CD4-positive, CD25-positive, alpha-beta regulatory T cell (primary cell): ENCODE results near the gene CIC. TPM values are rescaled to one million over a fixed set of nuclear protein-coding genes. Genes with fewer than 3 reads are reported as not detected.
A peak's percentile ranks its signal among the peaks of the same experiment; 100 is the strongest.

Experiments used
- ATAC-seq, 2 donors: fragments of 150-1000 bp; cut with Tn5 transposase; one replicate each; pipeline ENCODE4 v1.10.0; 2021; ENCODE audit warnings: low read depth in 2 of 2, moderate number of reproducible peaks in 2 of 2, moderate library complexity in 1 of 2
- DNase-seq, 3 donors: peaks; one replicate each; pipeline versions ENCODE4 v3.0.0 to v3.0.0-alpha.2; 2012 to 2022; ENCODE audit warnings: mixed read lengths in 1 of 3
- H3K27ac ChIP-seq: one replicate; pipeline ENCODE4 v1.7.0; 2013; ENCODE audit warnings: mild to moderate bottlenecking, low read length; ENCODE audit not compliant: insufficient read depth, poor library complexity, severe bottlenecking
- H3K27me3 ChIP-seq: one replicate; pipeline ENCODE4 v1.7.0; 2013; ENCODE audit warnings: low read length; ENCODE audit not compliant: control insufficient read depth, insufficient read depth
- H3K36me3 ChIP-seq: one replicate; pipeline ENCODE4 v1.7.0; 2013; ENCODE audit warnings: mild to moderate bottlenecking, low read length, moderate library complexity; ENCODE audit not compliant: control insufficient read depth, insufficient read depth
- H3K4me1 ChIP-seq: 2 replicates; pipeline ENCODE4 v1.7.0; 2013; ENCODE audit warnings: mild to moderate bottlenecking, low read length; ENCODE audit not compliant: insufficient read depth, control insufficient read depth, poor library complexity, severe bottlenecking
- H3K4me3 ChIP-seq: one replicate; pipeline ENCODE4 v1.7.0; 2013; ENCODE audit warnings: low read depth, mild to moderate bottlenecking, low read length, moderate library complexity
- H3K9me3 ChIP-seq, 2 experiments: 1 replicate in 1 of 2; 2 replicates in 1 of 2; pipeline ENCODE4 v1.7.0; 2013; ENCODE audit warnings: low read length in 2 of 2, mild to moderate bottlenecking in 1 of 2, moderate library complexity in 1 of 2; ENCODE audit not compliant: control insufficient read depth in 2 of 2
- H3K27ac Mint-ChIP-seq, 3 donors: one replicate each; pipeline ENCODE4 v1.8.0; 2020 to 2022; ENCODE audit warnings: mild to moderate bottlenecking in 3 of 3, mixed read lengths in 3 of 3, moderate library complexity in 2 of 3
- H3K27me3 Mint-ChIP-seq: one replicate; pipeline ENCODE4 v1.8.0; 2022; ENCODE audit warnings: mild to moderate bottlenecking, mixed read lengths
- H3K36me3 Mint-ChIP-seq: one replicate; pipeline ENCODE4 v1.8.0; 2020; ENCODE audit warnings: mixed read lengths
- H3K4me1 Mint-ChIP-seq, 4 donors: one replicate each; pipeline ENCODE4 v1.8.0; 2020 to 2022; ENCODE audit warnings: mixed read lengths in 4 of 4, mild to moderate bottlenecking in 1 of 4
- H3K4me3 Mint-ChIP-seq, 4 donors: one replicate each; pipeline ENCODE4 v1.8.0; 2020 to 2022; ENCODE audit warnings: mild to moderate bottlenecking in 4 of 4, mixed read lengths in 4 of 4, moderate library complexity in 3 of 4
- H3K9me3 Mint-ChIP-seq, 7 donors: one replicate each; pipeline ENCODE4 v1.8.0; 2020 to 2022; ENCODE audit warnings: mixed read lengths in 7 of 7, mild to moderate bottlenecking in 3 of 7, moderate library complexity in 2 of 7
- polyA plus RNA-seq, 4 donors: library from polyadenylated mRNA; unstranded; fragments of 300-500 nt; fragmentation: Illumina TruSeq; gene quantifications; one replicate each; pipeline ENCODE4 v1.2.3, GENCODE V29; 2021
- total RNA-seq: library from RNA; stranded (reverse); gene quantifications from one replicate; pipeline ENCODE4 v1.2.3, GENCODE V29; 2022

CIC gene
- total and polyA plus RNA-seq, 5 donors from 2014 or later = 0.41 to 124 (median 0.80) TPM

DNA sequence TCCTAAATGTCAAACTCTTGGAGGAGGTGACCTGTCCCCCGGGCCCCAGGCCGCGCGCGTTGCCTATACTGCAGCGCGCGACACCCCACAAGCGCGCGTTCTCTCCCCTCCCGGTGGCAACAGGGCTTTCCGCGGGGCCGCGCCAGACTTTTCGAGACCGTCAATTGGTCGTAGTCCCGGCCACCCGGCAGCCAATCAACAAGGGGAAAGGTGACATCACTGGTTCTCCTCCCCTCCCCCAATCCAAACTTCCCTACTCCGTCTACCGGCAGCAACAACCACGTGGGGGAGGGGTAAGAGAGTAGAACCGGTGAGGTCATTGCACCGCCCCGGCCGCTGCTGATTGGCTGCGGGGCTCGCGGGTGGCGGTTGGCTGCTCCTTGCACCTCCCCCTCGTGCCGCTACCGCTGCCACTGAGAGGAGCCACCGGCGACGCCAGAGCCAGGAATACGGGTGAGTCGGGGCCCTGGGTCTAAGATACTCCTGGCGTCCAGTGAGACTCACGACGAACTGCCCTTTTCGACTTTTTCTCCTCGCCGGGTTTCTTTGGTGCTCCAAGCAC is 829 bp upstream of the CIC start:
- Histone ChIP-seq H3K4me3 (peak overlapping the region; percentile 88), H3K27me3 (no peaks in the 10 kb centered on the region), H3K27ac (peak overlapping the region; percentile 99), H3K36me3 (no peaks in the 10 kb centered on the region), H3K4me1 (peaks cover 30% of the 10 kb centered on the region), H3K9me3 (no peaks in the 10 kb centered on the region)
- Mint-ChIP-seq H3K27ac (no peak overlapping the region), H3K27me3 (no peaks in the 10 kb centered on the region), H3K4me1 (peaks cover 0 to 24% (median 16%) of the 10 kb centered on the region in 4 donors), H3K36me3 (no peaks in the 10 kb centered on the region), H3K4me3 (no peak overlapping the region), H3K9me3 (no peaks in the 10 kb centered on the region)
- peak; percentile 99 to 100 (median 100) for DNase-seq
- peak; percentile 59 to 61 for ATAC-seq

DNA sequence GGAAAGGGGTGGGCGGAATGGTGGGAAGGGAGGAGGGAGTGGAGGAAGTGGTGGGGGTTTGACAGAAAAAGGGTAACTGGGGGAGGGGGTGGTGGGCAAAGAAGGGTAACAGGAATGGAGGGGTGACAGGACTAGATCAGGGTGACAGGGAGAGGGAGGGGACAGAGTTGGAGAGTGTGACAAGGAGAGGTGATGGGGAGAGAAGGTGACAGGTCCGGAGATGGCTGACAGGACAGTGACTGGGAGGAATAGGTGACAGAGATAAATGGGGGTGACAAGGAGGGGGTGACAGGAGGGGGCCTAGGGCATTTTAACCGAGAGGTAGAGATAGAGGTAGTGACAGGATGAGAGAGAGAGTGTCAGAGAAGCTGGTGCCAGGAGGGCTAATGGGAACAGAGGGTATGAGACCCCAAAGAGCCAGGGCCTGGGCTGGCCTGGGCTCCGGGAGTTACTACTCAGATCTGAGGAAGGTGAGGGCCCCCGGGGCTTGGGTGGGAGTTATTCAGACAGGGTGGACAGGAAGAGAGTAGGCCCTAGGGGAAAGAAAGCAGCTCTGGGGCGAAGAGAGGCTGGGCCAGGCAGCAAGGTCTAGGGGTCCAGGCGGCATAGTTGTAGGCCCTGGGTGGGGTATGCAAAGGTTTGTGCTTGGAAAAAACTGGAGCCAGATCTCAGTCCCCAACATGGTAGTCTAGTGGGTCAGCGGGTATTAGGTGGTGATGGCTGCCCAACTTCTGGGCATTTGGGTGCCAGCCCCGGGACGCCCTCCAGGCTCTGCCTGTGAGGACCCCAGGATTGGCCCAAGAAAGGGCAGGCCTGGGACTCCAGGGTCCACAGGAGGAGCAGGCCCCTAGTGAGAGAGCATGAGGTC is 660 bp downstream of the CIC start:
- peak overlapping the region in 2 of 3 donors; percentile 98 to 99 for H3K27ac Mint-ChIP-seq
- peaks cover 30% of the 10 kb centered on the region for H3K4me1 ChIP-seq
- H3K27ac ChIP-seq = peak overlapping the region; percentile 99
- H3K27me3 ChIP-seq = no peaks in the 10 kb centered on the region
- peak overlapping the region; percentile 84 for H3K4me3 ChIP-seq
- peaks cover 0 to 26% (median 18%) of the 10 kb centered on the region in 4 donors for H3K4me1 Mint-ChIP-seq
- H3K27me3 Mint-ChIP-seq = no peaks in the 10 kb centered on the region
- H3K36me3 ChIP-seq = peaks cover 9% of the 10 kb centered on the region
- ATAC-seq = no peak
- peaks cover 3% of the 10 kb centered on the region for H3K36me3 Mint-ChIP-seq
- peak overlapping the region; percentile 90 to 98 (median 92) for H3K4me3 Mint-ChIP-seq
- no peak for DNase-seq
- no peaks in the 10 kb centered on the region for H3K9me3 Mint-ChIP-seq
- H3K9me3 ChIP-seq = no peaks in the 10 kb centered on the region

DNA sequence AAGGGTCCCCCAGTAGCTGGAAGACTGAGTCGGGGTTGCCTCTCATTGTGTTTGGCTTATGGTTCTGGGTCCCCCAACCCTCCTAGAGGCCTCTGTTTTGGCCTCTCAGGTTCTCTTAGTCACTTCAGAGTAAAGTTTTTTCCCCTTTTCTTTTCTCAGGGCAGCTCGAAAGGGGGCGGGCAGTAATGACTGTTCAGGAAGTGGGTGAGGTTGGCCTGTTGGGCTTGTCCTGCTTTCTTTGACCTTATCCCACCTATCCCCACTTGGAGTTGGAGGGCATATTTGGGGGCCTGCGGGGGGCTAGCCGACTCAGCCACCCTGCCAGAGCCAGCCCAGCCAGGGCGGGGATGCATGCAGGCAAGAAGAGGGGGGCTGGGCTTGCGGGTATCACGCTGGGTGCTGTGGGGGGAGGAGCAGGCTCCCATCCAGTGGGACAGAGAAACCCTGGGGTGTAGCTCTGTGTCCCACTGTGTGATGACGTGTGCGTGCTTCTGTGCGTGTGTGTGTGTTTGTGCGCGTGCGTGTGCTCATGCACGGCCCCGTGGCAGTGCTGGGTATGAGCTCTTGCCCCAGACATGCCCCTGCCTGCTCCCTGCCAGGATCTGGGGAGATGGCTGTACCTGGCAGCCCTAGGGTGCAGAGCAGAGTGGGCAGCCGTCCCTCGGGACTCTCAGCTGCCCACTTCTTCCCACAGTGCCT is 1.4 kb downstream of the CIC start:
- ATAC-seq (no peak), DNase-seq (peak; percentile 58 to 88 (median 66))
- no peaks in the 10 kb centered on the region for H3K9me3 ChIP-seq
- Mint-ChIP-seq H3K4me1 (peaks cover 0 to 32% (median 24%) of the 10 kb centered on the region in 4 donors), H3K27me3 (no peaks in the 10 kb centered on the region), H3K36me3 (peaks cover 9% of the 10 kb centered on the region), H3K27ac (peak overlapping the region in 2 of 3 donors; percentile 98 to 99), H3K4me3 (peak overlapping the region; percentile 90 to 98 (median 92)), H3K9me3 (no peaks in the 10 kb centered on the region)
- peak overlapping the region; percentile 84 for H3K4me3 ChIP-seq
- peak overlapping the region; percentile 99 for H3K27ac ChIP-seq
- peaks cover 11% of the 10 kb centered on the region for H3K36me3 ChIP-seq
- peaks cover 35% of the 10 kb centered on the region for H3K4me1 ChIP-seq
- no peaks in the 10 kb centered on the region for H3K27me3 ChIP-seq

DNA sequence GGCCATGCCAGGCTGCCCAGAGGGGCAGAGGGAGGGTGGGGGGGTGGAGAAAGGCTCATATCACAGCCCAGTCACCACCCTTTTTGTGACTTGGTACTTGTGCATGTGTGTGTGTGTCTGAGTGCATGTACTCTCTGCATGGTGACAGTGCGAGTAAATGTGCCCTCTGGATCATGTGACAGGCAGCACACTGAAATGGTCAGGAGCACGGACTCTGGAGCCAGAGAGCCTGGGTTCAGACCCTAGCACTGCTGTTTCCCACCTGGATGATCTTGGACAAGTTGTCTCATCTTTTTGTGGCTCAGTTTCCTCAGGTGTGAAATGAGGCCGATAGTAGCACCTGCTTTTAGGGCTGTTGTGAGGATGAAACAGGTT is 2.0 kb downstream of the CIC start:
- Histone ChIP-seq H3K4me1 (peaks cover 38% of the 10 kb centered on the region), H3K4me3 (peak overlapping the region; percentile 53), H3K36me3 (peaks cover 11% of the 10 kb centered on the region), H3K27ac (peak overlapping the region; percentile 99), H3K9me3 (no peaks in the 10 kb centered on the region), H3K27me3 (no peaks in the 10 kb centered on the region)
- Mint-ChIP-seq H3K27me3 (no peaks in the 10 kb centered on the region), H3K4me1 (peaks cover 0 to 36% (median 27%) of the 10 kb centered on the region in 4 donors), H3K9me3 (no peaks in the 10 kb centered on the region), H3K27ac (peak overlapping the region in 2 of 3 donors; percentile 25 to 63), H3K4me3 (peak overlapping the region; percentile 59 to 93 (median 78)), H3K36me3 (peaks cover 11% of the 10 kb centered on the region)
- DNase-seq (no peak), ATAC-seq (no peak)

DNA sequence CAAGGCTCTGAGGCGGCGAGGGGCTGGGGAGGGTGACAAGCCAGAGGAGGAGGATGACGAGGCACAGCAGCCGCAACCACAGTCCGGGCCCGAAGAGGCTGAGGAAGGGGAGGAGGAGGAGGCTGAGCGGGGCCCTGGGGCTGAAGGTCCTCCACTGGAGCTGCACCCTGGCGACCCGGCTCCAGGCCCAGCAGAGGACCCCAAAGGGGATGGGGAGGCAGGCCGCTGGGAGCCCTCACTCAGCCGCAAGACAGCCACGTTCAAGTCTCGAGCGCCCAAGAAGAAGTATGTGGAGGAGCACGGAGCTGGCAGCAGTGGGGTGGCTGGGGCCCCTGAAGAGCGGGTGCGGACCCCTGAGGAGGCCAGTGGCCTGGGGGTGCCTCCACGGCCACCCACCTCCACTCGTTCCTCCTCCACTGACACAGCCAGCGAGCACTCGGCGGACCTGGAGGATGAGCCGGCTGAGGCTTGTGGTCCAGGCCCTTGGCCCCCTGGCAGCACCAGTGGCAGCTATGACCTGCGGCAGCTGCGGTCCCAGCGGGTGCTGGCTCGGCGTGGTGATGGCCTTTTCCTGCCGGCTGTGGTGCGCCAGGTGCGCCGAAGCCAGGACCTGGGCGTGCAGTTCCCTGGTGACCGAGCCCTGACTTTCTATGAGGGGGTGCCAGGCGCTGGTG is 2.9 kb downstream of the CIC start:
- Mint-ChIP-seq H3K27me3 (no peaks in the 10 kb centered on the region), H3K36me3 (peaks cover 14% of the 10 kb centered on the region), H3K9me3 (peaks cover 0 to 2% (median 0%) of the 10 kb centered on the region in 7 donors), H3K4me3 (peak overlapping the region in 1 of 4 donors; percentile 83), H3K4me1 (peaks cover 0 to 46% (median 33%) of the 10 kb centered on the region in 4 donors), H3K27ac (no peak overlapping the region)
- H3K4me1 ChIP-seq = peaks cover 48% of the 10 kb centered on the region
- H3K9me3 ChIP-seq = no peaks in the 10 kb centered on the region
- peaks cover 11% of the 10 kb centered on the region for H3K36me3 ChIP-seq
- DNase-seq (no peak), ATAC-seq (no peak)
- H3K27ac ChIP-seq = peak overlapping the region; percentile 99
- no peak overlapping the region for H3K4me3 ChIP-seq
- no peaks in the 10 kb centered on the region for H3K27me3 ChIP-seq

DNA sequence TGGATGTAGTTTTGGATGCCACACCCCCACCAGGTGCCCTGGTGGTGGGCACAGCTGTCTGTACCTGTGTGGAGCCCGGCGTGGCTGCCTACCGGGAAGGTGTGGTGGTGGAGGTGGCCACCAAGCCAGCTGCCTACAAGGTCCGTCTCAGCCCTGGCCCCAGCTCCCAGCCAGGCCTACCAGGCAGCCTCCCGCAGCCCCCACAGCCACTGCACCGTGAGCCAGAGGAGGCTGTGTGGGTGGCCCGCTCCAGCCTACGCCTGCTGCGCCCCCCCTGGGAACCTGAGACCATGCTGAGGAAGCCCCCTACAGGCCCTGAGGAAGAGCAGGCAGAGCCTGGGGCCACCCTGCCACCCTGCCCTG is 3.5 kb downstream of the CIC start:
- H3K4me1 Mint-ChIP-seq = peaks cover 0 to 50% (median 35%) of the 10 kb centered on the region in 4 donors
- H3K36me3 Mint-ChIP-seq = peaks cover 14% of the 10 kb centered on the region
- H3K27ac Mint-ChIP-seq = no peak overlapping the region
- H3K27me3 ChIP-seq = no peaks in the 10 kb centered on the region
- no peak overlapping the region for H3K27ac ChIP-seq
- no peaks in the 10 kb centered on the region for H3K9me3 ChIP-seq
- DNase-seq (no peak), ATAC-seq (no peak)
- peaks cover 0 to 2% (median 0%) of the 10 kb centered on the region in 7 donors for H3K9me3 Mint-ChIP-seq
- no peaks in the 10 kb centered on the region for H3K27me3 Mint-ChIP-seq
- no peak overlapping the region for H3K4me3 Mint-ChIP-seq
- no peak overlapping the region for H3K4me3 ChIP-seq
- H3K4me1 ChIP-seq = peaks cover 48% of the 10 kb centered on the region
- peaks cover 11% of the 10 kb centered on the region for H3K36me3 ChIP-seq

DNA sequence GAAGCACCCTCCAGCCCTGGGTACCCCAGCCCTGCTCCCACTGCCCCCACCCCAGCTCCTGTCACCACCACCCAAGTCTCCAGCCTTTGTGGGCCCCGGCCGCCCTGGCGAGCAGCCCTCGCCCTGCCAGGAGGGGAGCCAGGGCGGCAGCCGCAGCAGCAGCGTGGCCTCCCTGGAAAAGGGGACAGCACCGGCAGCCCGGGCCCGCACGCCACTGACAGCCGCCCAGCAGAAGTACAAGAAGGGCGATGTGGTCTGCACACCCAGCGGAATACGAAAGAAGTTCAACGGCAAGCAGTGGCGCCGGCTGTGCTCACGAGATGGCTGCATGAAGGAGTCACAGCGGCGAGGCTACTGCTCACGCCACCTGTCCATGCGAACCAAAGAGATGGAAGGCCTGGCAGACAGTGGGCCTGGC is 3.9 kb downstream of the CIC start:
- H3K4me3 ChIP-seq = no peak overlapping the region
- peaks cover 11% of the 10 kb centered on the region for H3K36me3 ChIP-seq
- Mint-ChIP-seq H3K4me3 (no peak overlapping the region), H3K27me3 (no peaks in the 10 kb centered on the region), H3K27ac (no peak overlapping the region), H3K9me3 (peaks cover 0 to 2% (median 0%) of the 10 kb centered on the region in 7 donors), H3K4me1 (peaks cover 0 to 50% (median 33%) of the 10 kb centered on the region in 4 donors), H3K36me3 (peaks cover 14% of the 10 kb centered on the region)
- H3K27ac ChIP-seq = no peak overlapping the region
- ATAC-seq (no peak), DNase-seq (no peak)
- no peaks in the 10 kb centered on the region for H3K27me3 ChIP-seq
- peaks cover 44% of the 10 kb centered on the region for H3K4me1 ChIP-seq
- no peaks in the 10 kb centered on the region for H3K9me3 ChIP-seq
